Natural killer cell (primary cell): Measurements from ENCODE around the gene MARK4. TPM values are rescaled to one million over a fixed set of nuclear protein-coding genes. Genes with fewer than 3 reads are reported as not detected.

ENCODE experiments used
- ATAC-seq, 3 donors: fragments of 150-1000 bp in 2 of 3; fragments of 200-7000 bp in 1 of 3; cut with Tn5 transposase; 1 replicate in 1 of 3; 2 replicates in 2 of 3; pipeline ENCODE4 v1.10.0; 2021; ENCODE audit warnings: mild to moderate bottlenecking in 2 of 3, moderate library complexity in 2 of 3
- DNase-seq, 2 donors: peaks; one replicate each; pipeline versions ENCODE4 v3.0.0 to v3.0.0-alpha.2; 2013 to 2021; ENCODE audit warnings: mixed read lengths in 1 of 2
- H3K27ac ChIP-seq: one replicate; pipeline ENCODE4 v1.5.1; 2013; ENCODE audit warnings: mild to moderate bottlenecking, low read length
- H3K27me3 ChIP-seq: one replicate; pipeline ENCODE4 v1.6.1; 2013; ENCODE audit warnings: low read length; ENCODE audit not compliant: control insufficient read depth, insufficient read depth
- H3K36me3 ChIP-seq: one replicate; pipeline ENCODE4 v1.6.1; 2013; ENCODE audit warnings: low read length; ENCODE audit not compliant: control insufficient read depth, insufficient read depth
- H3K4me1 ChIP-seq: one replicate; pipeline ENCODE4 v1.6.1; 2013; ENCODE audit warnings: low read length; ENCODE audit not compliant: control insufficient read depth, insufficient read depth
- H3K4me3 ChIP-seq: one replicate; pipeline ENCODE4 v1.5.1; 2013; ENCODE audit warnings: low read length
- H3K9me3 ChIP-seq: one replicate; pipeline ENCODE4 v1.6.1; 2013; ENCODE audit warnings: low read length; ENCODE audit not compliant: control insufficient read depth, insufficient read depth
- H3K27ac Mint-ChIP-seq, 2 donors: one replicate each; pipeline ENCODE4 v1.8.0; 2022; ENCODE audit warnings: mild to moderate bottlenecking in 2 of 2, mixed read lengths in 2 of 2, moderate library complexity in 1 of 2
- H3K27me3 Mint-ChIP-seq, 2 donors: one replicate each; pipeline ENCODE4 v1.8.0; 2022; ENCODE audit warnings: low read depth in 2 of 2, mixed read lengths in 2 of 2
- H3K36me3 Mint-ChIP-seq: one replicate; pipeline ENCODE4 v1.8.0; 2022; ENCODE audit warnings: mixed read lengths
- H3K4me1 Mint-ChIP-seq, 2 donors: one replicate each; pipeline ENCODE4 v1.8.0; 2022; ENCODE audit warnings: mixed read lengths in 2 of 2
- H3K4me3 Mint-ChIP-seq: one replicate; pipeline ENCODE4 v1.8.0; 2022; ENCODE audit warnings: mild to moderate bottlenecking, moderate library complexity, mixed read lengths
- H3K9me3 Mint-ChIP-seq, 2 donors: one replicate each; pipeline ENCODE4 v1.8.0; 2022; ENCODE audit warnings: mixed read lengths in 2 of 2
- WGBS: methylation state at CpG from one replicate; pipeline ENCODE4 v1.1.7; 2013; ENCODE audit warnings: missing lambda C conversion rate; ENCODE audit not compliant: insufficient coverage; 5-methylcytosine and 5-hydroxymethylcytosine counted together
- intact Hi-C: fragments of 100-400 bp; cut with micrococcal nuclease; formaldehyde crosslinking; loops from one replicate; pipeline ENCODE4 v1.14.2; 2022
- total RNA-seq, 4 donors: library from RNA; stranded (reverse); fragments of 120-200 nt in 1 of 4; gene quantifications; one replicate each; pipeline versions ENCODE4 v1.2.3 to v1.2.4, GENCODE V29; 2013 to 2022
- TF ChIP-seq, protein P1 (sequence below): fragments of 200-600 bp; IDR thresholded peaks from one replicate; pipeline ENCODE4 v1.8.0; 2022; ENCODE audit warnings: antibody characterized with exemption

MARK4 gene
- total RNA-seq, 3 donors from 2014 or later (not counting 1 experiment from before 2014, with no cell fraction given), result 50.4 to 53.6 (median 51.4) TPM

DNA sequence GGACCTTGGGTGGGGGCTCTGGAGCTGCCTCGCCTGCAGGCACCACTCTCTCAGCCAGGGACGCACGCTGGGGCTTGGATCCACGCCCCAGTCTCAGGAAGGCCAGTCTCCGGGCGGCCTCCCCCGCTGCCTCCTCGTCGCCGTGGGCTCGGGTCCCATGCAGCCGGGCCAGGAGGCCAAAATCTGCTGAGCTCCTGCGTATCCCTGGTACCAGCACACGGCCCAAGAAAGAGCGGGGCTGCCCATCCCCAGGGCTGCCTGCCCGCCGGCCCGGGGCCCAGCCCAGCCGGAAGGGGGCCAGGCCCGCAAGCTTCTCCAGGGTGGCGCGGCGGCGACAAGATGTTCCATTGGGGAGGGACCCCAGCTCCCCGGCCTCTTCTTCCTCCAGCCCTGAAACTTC is 12.5 kb upstream of the MARK4 start:
- H3K36me3 ChIP-seq, result no peaks in the 10 kb centered on the region
- Mint-ChIP-seq H3K36me3 (no peaks in the 10 kb centered on the region), H3K4me3 (no peak overlapping the region), H3K27ac (no peak overlapping the region), H3K27me3 (peaks cover 0 to 4% of the 10 kb centered on the region in 2 donors), H3K9me3 (no peaks in the 10 kb centered on the region), H3K4me1 (peaks cover 6 to 27% of the 10 kb centered on the region in 2 donors)
- H3K9me3 ChIP-seq, result no peaks in the 10 kb centered on the region
- no peaks in the 10 kb centered on the region for H3K27me3 ChIP-seq
- WGBS, result 95% methylated on average over 25 of the region's 25 CpGs
- no peak overlapping the region for H3K27ac ChIP-seq
- TF ChIP-seq, protein P1, sequence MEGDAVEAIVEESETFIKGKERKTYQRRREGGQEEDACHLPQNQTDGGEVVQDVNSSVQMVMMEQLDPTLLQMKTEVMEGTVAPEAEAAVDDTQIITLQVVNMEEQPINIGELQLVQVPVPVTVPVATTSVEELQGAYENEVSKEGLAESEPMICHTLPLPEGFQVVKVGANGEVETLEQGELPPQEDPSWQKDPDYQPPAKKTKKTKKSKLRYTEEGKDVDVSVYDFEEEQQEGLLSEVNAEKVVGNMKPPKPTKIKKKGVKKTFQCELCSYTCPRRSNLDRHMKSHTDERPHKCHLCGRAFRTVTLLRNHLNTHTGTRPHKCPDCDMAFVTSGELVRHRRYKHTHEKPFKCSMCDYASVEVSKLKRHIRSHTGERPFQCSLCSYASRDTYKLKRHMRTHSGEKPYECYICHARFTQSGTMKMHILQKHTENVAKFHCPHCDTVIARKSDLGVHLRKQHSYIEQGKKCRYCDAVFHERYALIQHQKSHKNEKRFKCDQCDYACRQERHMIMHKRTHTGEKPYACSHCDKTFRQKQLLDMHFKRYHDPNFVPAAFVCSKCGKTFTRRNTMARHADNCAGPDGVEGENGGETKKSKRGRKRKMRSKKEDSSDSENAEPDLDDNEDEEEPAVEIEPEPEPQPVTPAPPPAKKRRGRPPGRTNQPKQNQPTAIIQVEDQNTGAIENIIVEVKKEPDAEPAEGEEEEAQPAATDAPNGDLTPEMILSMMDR, result no peak
- DNase-seq (no peak), ATAC-seq (no peak)
- no peak overlapping the region for H3K4me3 ChIP-seq
- intact Hi-C loops, result no loop called here
- H3K4me1 ChIP-seq, result peaks cover 15% of the 10 kb centered on the region

DNA sequence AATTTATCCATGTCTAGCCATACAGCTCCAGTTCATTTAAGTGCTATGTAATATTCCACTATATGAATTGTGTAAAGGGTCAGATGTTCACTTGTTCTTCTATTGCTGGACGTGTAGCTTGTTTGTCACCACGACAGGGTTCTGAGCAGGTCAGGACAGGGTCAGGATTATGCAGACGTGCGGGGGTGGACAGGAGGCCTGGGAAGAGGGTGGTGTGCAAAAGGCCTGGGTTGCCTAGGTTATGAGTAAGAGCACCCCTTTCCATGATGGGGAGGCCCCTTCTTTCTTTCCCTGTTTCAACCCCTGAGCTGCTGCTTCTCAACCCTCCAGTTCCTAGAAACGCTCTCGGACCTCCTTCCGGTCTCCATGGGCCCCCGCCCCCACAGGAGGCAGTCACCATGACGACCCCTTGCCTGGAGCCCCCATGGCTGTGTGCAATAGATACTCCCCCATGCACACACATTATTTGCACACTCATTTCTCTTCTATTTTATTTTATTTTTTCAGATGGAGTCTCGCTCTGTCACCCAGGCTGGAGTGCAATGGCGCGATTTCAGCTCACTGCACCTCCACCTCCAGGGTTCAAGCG is 7.8 kb upstream of the MARK4 start:
- Histone ChIP-seq H3K4me1 (no peaks in the 10 kb centered on the region), H3K9me3 (no peaks in the 10 kb centered on the region), H3K27ac (no peak overlapping the region), H3K36me3 (no peaks in the 10 kb centered on the region), H3K27me3 (no peaks in the 10 kb centered on the region), H3K4me3 (no peak overlapping the region)
- Mint-ChIP-seq H3K9me3 (no peaks in the 10 kb centered on the region), H3K4me3 (no peak overlapping the region), H3K27ac (no peak overlapping the region), H3K27me3 (peaks cover 0 to 7% of the 10 kb centered on the region in 2 donors), H3K36me3 (no peaks in the 10 kb centered on the region), H3K4me1 (no peaks in the 10 kb centered on the region)
- DNase-seq, result no peak
- WGBS, result 85% methylated on average over 13 of the region's 13 CpGs
- no peak for ATAC-seq
- TF ChIP-seq, protein P1, result no peak
- intact Hi-C loops, result no loop called here

DNA sequence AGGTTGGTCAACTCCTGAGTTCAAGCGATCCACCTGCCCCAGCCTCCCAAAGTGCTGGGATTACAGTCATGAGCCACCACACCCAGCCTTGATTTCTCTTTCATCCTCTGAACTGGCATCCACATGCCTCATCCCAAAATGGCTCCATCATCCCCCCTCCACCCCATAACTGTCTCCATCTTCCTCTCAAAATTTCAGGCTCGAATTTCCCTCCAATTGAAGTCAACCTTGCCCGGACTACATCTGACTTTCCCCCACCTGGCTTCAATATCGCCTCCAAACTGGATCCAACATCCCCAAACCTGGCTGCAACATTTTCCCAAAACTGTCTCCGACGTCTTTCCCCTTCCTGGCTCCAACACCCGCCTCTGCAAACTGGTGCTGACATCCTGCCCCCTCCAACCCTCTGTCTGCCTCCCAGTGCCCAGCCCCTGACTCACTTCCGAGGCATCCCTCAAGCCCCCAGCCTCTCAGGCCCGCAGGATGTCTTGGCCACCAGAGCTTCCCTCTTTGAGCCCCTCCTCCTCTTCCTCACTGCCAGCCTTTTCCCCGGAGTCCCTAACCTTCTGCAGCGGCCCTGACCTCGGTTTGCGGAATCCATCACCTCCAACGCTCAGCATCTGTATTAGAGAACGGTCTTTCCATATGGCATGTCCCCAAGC is 6.8 kb upstream of the MARK4 start:
- 55% methylated on average over 15 of the region's 15 CpGs for WGBS
- H3K36me3 Mint-ChIP-seq, result no peaks in the 10 kb centered on the region
- H3K4me1 Mint-ChIP-seq, result peaks cover 4 to 6% of the 10 kb centered on the region in 2 donors
- no peak for DNase-seq
- Histone ChIP-seq H3K27me3 (no peaks in the 10 kb centered on the region), H3K36me3 (no peaks in the 10 kb centered on the region), H3K9me3 (no peaks in the 10 kb centered on the region), H3K27ac (no peak overlapping the region), H3K4me3 (no peak overlapping the region), H3K4me1 (peaks cover 7% of the 10 kb centered on the region)
- peaks cover 0 to 7% of the 10 kb centered on the region in 2 donors for H3K27me3 Mint-ChIP-seq
- no peaks in the 10 kb centered on the region for H3K9me3 Mint-ChIP-seq
- intact Hi-C loops, result no loop called here
- H3K27ac Mint-ChIP-seq, result no peak overlapping the region
- TF ChIP-seq, protein P1, result no peak
- H3K4me3 Mint-ChIP-seq, result no peak overlapping the region
- no peak for ATAC-seq
